Spleen (tissue), 7 donors: Measurements from ENCODE around the gene CHIC2.

ENCODE experiments used
- POLR2A ChIP-seq, 3 donors: fragments of 450-650 bp; IDR thresholded peaks; one replicate each; pipeline ENCODE4 v1.5.1; 2017; ENCODE audit warnings: antibody characterized with exemption in 3 of 3, mild to moderate bottlenecking in 1 of 3
- POLR2AphosphoS5 ChIP-seq, 3 donors: sonication (generic); formaldehyde crosslinking; IDR thresholded peaks; one replicate each; pipeline ENCODE4 v1.5.1; 2017; ENCODE audit warnings: antibody characterized with exemption in 3 of 3
- TF ChIP-seq, protein P1 (sequence below), 11 experiments: fragments of 200-600 bp in 7 of 11; fragments of 450-650 bp in 4 of 11; sonication (generic) in 4 of 11; IDR thresholded peaks in 8 of 11; conservative IDR thresholded peaks in 3 of 11; 1 replicate in 7 of 11; 2 replicates in 4 of 11; pipeline versions ENCODE4 v1.4.0 to v1.8.0; 2016 to 2021; ENCODE audit warnings: antibody characterized with exemption in 11 of 11, inconsistent platforms in 4 of 11, mild to moderate bottlenecking in 1 of 11
- donor health status: DM: no; HTN: no; CAD: no; lungs with moderate emphysema.
- donor health status: DM: no; HTN: no; CAD: no.
- donor health status: DM: no; HTN: no; CAD: no.

DNA sequence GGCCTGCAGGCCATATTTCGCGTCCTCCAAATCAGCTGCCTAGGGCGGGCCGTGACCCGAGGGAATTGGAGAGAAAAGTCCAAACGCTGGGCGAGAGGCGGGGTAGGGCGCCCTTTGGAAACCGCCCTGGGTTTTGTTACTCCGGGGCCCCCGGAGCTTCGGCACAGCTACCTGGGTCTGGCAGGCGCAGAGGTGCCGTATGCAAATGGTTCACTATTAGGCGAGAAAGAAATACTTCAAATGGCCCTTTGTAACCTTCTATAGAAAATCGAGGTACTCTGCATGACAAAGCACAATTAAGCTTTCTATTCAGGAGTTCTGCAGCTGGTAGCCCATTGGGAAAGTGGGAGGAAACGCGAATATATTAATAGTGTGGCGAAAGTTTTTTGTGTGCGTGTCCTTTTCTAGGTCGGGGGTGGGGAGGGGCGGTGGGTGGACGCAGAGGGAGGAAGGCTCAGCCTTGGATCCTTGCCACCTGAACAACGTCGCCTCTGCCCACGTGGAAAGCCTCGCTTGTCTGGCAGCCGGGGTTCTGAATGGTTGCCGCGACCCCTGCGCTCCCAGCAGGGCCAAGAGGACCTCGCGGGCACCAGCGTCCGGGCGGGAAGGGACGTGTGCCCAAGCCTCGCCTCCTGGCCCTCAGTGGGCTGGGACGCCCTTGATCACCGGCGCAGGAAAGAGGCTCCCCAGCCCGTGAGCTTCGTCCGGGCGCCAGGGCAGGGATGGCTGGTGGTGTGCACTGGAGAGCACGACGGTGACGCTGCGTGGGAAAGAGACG, 45.0 kb upstream of the CHIC2 start:
- TF ChIP-seq, protein P1, sequence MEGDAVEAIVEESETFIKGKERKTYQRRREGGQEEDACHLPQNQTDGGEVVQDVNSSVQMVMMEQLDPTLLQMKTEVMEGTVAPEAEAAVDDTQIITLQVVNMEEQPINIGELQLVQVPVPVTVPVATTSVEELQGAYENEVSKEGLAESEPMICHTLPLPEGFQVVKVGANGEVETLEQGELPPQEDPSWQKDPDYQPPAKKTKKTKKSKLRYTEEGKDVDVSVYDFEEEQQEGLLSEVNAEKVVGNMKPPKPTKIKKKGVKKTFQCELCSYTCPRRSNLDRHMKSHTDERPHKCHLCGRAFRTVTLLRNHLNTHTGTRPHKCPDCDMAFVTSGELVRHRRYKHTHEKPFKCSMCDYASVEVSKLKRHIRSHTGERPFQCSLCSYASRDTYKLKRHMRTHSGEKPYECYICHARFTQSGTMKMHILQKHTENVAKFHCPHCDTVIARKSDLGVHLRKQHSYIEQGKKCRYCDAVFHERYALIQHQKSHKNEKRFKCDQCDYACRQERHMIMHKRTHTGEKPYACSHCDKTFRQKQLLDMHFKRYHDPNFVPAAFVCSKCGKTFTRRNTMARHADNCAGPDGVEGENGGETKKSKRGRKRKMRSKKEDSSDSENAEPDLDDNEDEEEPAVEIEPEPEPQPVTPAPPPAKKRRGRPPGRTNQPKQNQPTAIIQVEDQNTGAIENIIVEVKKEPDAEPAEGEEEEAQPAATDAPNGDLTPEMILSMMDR (IDR thresholded peaks at IDR 0.05 in 8 of 11, conservative IDR thresholded peaks at IDR 0.05 in 3 of 11): no peak
- TF ChIP-seq POLR2A (IDR thresholded peaks at IDR 0.05) (no peak), POLR2AphosphoS5 (IDR thresholded peaks at IDR 0.05) (peak in 2 of 3 donors; percentile 34 to 57)
